ENCODE measurements around the gene GNRH2.
"Not testable (repeated sequence)": the region's sequence is repeated elsewhere in the genome, so short reads cannot be mapped to it uniquely, and the experiment has no call there.

GNRH2 gene

GRCh38 chr20:3075315-3075714 is 31.9 kb downstream of the GNRH2 start:
- DNase-seq = not testable (repeated sequence)

- DNase-seq = no peak
Measured at GRCh38 chr20:3077618-3078134, 34.3 kb downstream of the GNRH2 start.

GRCh38 chr20:3080939-3081388 is 37.5 kb downstream of the GNRH2 start:
- DNase-seq = no peak

GRCh38 chr20:3081641-3082040 is 38.2 kb downstream of the GNRH2 start:
- no peak for DNase-seq

GRCh38 chr20:3082306-3082951 is 39.0 kb downstream of the GNRH2 start:
- no peak for DNase-seq

- DNase-seq = no peak
Measured at GRCh38 chr20:3082955-3083952, 39.8 kb downstream of the GNRH2 start.

- DNase-seq = no peak
Measured at GRCh38 chr20:3084283-3084985, 41.0 kb downstream of the GNRH2 start, which contains the start of gene AVP. Gene AVP, minus strand, starts transcription at chr20:3084724. Its CDS starts 50 bp downstream, at chr20:3084674.

- DNase-seq = no peak
Measured at GRCh38 chr20:3084986-3085360, 41.6 kb downstream of the GNRH2 start.

- no peak for DNase-seq
Measured at GRCh38 chr20:3085571-3086072, 42.2 kb downstream of the GNRH2 start.

GRCh38 chr20:3088031-3088430 is 44.6 kb downstream of the GNRH2 start:
- no peak for DNase-seq

GRCh38 chr20:3090565-3090964 is 47.1 kb downstream of the GNRH2 start:
- no peak for DNase-seq

- no peak for DNase-seq
Measured at GRCh38 chr20:3092611-3093379, 49.4 kb downstream of the GNRH2 start.

GRCh38 chr20:3093861-3094361 is 50.5 kb downstream of the GNRH2 start:
- no peak for DNase-seq

- no peak for DNase-seq
Measured at GRCh38 chr20:3094848-3095629, 51.6 kb downstream of the GNRH2 start.
